BE2C (cell line): ENCODE results near the gene CFAP43.

ENCODE experiments used
- DNase-seq: peaks from one replicate; pipeline ENCODE4 v3.0.0-alpha.2; 2020
- H3K27me3 ChIP-seq: fragments of 250-450 bp; sonication (Bioruptor Pico); 2 replicates; pipeline ENCODE4 v1.5.1; 2020; ENCODE audit warnings: mild to moderate bottlenecking
- H3K36me3 ChIP-seq: fragments of 250-450 bp; sonication (Bioruptor Pico); 2 replicates; pipeline ENCODE4 v1.5.1; 2020; ENCODE audit warnings: mild to moderate bottlenecking
- H3K4me1 ChIP-seq: fragments of 250-450 bp; sonication (Bioruptor Pico); 2 replicates; pipeline ENCODE4 v1.5.1; 2020
- H3K4me3 ChIP-seq: 2 replicates; pipeline ENCODE4 v1.5.1; 2011; ENCODE audit warnings: low read depth, low read length
- H3K9me3 ChIP-seq: fragments of 250-450 bp; sonication (Bioruptor Pico); 2 replicates; pipeline ENCODE4 v1.5.1; 2020
- CTCF ChIP-seq: IDR thresholded peaks from 2 replicates; pipeline ENCODE4 v1.5.1; 2012; ENCODE audit warnings: mild to moderate bottlenecking, low read depth, low read length

Gene CFAP43

GRCh38 chr10:104150139-104150538, 82.0 kb downstream of the CFAP43 start:
- H3K4me1 ChIP-seq, result no peaks in the 10 kb centered on the region
- DNase-seq, result no peak
- no peaks in the 10 kb centered on the region for H3K36me3 ChIP-seq
- no peak overlapping the region for H3K4me3 ChIP-seq
- no peaks in the 10 kb centered on the region for H3K9me3 ChIP-seq
- no peak for TF ChIP-seq CTCF
- H3K27me3 ChIP-seq, result peaks cover 2% of the 10 kb centered on the region; the same call in 1 of the 2 replicates

GRCh38 chr10:104146882-104147281, 85.3 kb downstream of the CFAP43 start:
- H3K9me3 ChIP-seq, result no peaks in the 10 kb centered on the region
- no peak for DNase-seq
- H3K27me3 ChIP-seq, result peaks cover 2% of the 10 kb centered on the region; the same call in 1 of the 2 replicates
- no peak overlapping the region for H3K4me3 ChIP-seq
- no peak for TF ChIP-seq CTCF
- no peaks in the 10 kb centered on the region for H3K4me1 ChIP-seq
- no peaks in the 10 kb centered on the region for H3K36me3 ChIP-seq

- H3K36me3 ChIP-seq, result no peaks in the 10 kb centered on the region
- no peak for DNase-seq
- no peak for TF ChIP-seq CTCF
- H3K9me3 ChIP-seq, result no peaks in the 10 kb centered on the region
- H3K27me3 ChIP-seq, result peaks cover 2% of the 10 kb centered on the region; the same call in 1 of the 2 replicates
- H3K4me1 ChIP-seq, result no peaks in the 10 kb centered on the region
- H3K4me3 ChIP-seq, result no peak overlapping the region
Observed at GRCh38 chr10:104144931-104145330, 87.2 kb downstream of the CFAP43 start.

GRCh38 chr10:104143829-104144228, 88.3 kb downstream of the CFAP43 start:
- TF ChIP-seq CTCF, result no peak
- Histone ChIP-seq H3K36me3 (no peaks in the 10 kb centered on the region), H3K4me3 (no peak overlapping the region), H3K27me3 (peaks cover 2% of the 10 kb centered on the region; the same call in 1 of the 2 replicates), H3K4me1 (no peaks in the 10 kb centered on the region), H3K9me3 (no peaks in the 10 kb centered on the region)
- no peak for DNase-seq

- no peak for DNase-seq
- Histone ChIP-seq H3K9me3 (no peaks in the 10 kb centered on the region), H3K36me3 (no peaks in the 10 kb centered on the region), H3K4me3 (no peak overlapping the region), H3K4me1 (no peaks in the 10 kb centered on the region), H3K27me3 (peaks cover 2% of the 10 kb centered on the region; the same call in 1 of the 2 replicates)
- no peak for TF ChIP-seq CTCF
Observed at GRCh38 chr10:104142081-104142480, 90.1 kb downstream of the CFAP43 start.

- peak; percentile 52 for TF ChIP-seq CTCF
- no peaks in the 10 kb centered on the region for H3K9me3 ChIP-seq
- 0 out of 2 replicates have a peak, but pooled peaks cover under 1% of the 10 kb centered on the region for H3K27me3 ChIP-seq
- no peaks in the 10 kb centered on the region for H3K4me1 ChIP-seq
- DNase-seq, result no peak
- H3K36me3 ChIP-seq, result no peaks in the 10 kb centered on the region
- H3K4me3 ChIP-seq, result no peak overlapping the region
Observed at GRCh38 chr10:104139221-104139620, 92.9 kb downstream of the CFAP43 start.
